Measurements from ENCODE around the gene ABL1.

ABL1 gene

DNA sequence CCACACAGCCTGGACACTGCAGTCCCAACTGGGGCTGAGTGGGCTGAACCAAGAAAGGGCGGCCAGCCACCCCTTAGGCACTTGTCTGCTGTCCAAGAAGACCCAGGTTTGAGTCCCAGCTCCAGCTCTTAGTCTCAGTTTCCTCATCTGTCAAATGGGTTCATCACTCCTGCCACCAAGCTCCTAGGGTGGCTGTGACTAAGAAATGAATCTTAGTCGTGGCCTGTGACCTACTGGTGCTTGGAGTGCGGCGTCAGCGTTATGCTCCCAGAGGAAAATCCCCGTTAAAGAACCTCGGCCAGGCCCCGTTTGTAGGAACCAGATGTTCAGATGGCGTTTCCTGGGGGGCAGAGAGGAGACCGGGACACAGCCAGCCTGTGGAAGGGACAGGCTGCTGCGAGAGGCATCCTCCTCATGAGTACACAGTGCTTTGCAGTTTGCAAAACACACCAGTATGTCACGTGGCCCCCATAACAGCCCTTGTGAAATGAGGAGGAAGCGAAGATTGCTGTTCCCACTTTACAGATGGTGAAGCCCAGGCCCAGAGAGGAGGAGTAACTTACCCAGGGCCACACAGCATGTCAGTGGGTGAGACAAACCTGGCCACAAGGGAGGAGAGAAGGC is 100.7 kb downstream of the ABL1 start:
- DNase-seq = no peak

DNA sequence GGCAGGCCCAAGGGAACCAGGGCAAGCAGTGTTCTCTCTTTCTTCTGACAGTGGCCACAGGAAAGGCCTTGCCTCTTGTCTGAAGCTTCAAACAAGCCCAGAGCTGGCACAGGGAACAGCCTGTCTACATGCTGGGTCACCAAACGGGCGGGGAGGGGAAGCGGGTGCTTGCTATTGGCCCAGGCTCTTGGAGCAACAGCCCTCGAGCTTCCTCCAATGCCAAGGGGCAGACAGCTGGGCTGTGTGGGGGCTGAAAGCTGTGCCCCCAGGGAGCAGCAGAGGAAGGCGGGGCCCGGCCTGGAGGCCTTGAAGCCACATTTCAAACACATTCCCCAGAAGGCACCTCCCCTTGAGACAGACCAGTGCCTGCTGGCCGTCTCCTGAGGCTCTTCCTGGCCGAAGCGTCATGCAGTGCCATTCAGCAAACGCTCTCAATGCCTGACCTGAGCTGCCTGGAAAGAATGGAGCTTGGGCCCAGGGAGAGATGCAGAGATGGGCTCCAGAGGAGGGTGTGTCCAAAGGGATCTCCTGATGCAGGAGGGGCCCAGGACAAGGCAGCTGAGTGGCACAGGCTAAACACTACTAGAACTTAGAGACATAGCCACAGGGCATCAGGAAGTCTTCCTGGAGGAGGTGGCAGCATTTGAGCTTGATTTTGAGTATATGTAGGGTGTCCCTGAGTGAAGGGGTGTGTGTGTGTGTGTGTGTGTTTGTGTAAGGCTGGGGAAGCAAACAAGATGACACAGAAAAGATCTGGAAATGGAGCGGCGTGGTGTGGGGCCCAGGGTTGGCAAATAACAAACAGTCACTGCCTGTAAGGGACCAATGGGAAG is 101.4 kb downstream of the ABL1 start:
- no peak for DNase-seq
